HEK293 (cell line): ENCODE measurements around the gene TDP1.

Experiments
- CTCF ChIA-PET: fragments of 350-600 bp; formaldehyde crosslinking; extraction: SDS; loops from one replicate; lab custom pipeline; 2021; ENCODE audit warnings: antibody characterized with exemption; lab: Yijun Ruan, JAX
- POLR2A ChIA-PET: fragments of 300-600 bp; formaldehyde crosslinking; extraction: SDS; loops from one replicate; lab custom pipeline; 2020; ENCODE audit warnings: antibody characterized with exemption, inconsistent platforms; lab: Yijun Ruan, JAX
- H3K27ac ChIP-seq: fragments of 200-500 bp; sonication (Bioruptor generic); 2 replicates; pipeline ENCODE4 v1.5.1; 2014; ENCODE audit warnings: low read depth, low read length, control low read depth, inconsistent platforms; ENCODE audit errors: extremely low read depth
- H3K36me3 ChIP-seq, 2 experiments: fragments of 200-500 bp in 1 of 2; sonication (Bioruptor generic) in 1 of 2; 1 replicate in 1 of 2; 2 replicates in 1 of 2; pipeline ENCODE4 v1.5.1; 2014 to 2017; ENCODE audit warnings: inconsistent platforms in 2 of 2, low read length in 2 of 2; ENCODE audit not compliant: control insufficient read depth in 2 of 2, insufficient read depth in 1 of 2
- H3K4me1 ChIP-seq: fragments of 200-500 bp; sonication (Bioruptor generic); 2 replicates; pipeline ENCODE4 v1.5.1; 2014; ENCODE audit warnings: mild to moderate bottlenecking, low read length, inconsistent platforms; ENCODE audit not compliant: control insufficient read depth, insufficient read depth
- H3K4me3 ChIP-seq: 2 replicates; pipeline ENCODE4 v1.5.1; 2011; ENCODE audit warnings: low read depth, mild to moderate bottlenecking, control low read depth, low read length, moderate library complexity
- H3K9me3 ChIP-seq: fragments of 200-500 bp; sonication (Bioruptor generic); 2 replicates; pipeline ENCODE4 v1.5.1; 2014; ENCODE audit warnings: low read depth, low read length, inconsistent platforms; ENCODE audit not compliant: control insufficient read depth, insufficient read depth
- INSM2 ChIP-seq: fragments of 450-650 bp; formaldehyde crosslinking; IDR thresholded peaks from 2 replicates; pipeline ENCODE4 v1.5.1; 2016; ENCODE audit warnings: missing biosample characterization, missing genetic modification characterization
- PRDM10 ChIP-seq: fragments of 450-650 bp; formaldehyde crosslinking; IDR thresholded peaks from 2 replicates; pipeline ENCODE4 v1.5.1; 2016; ENCODE audit warnings: missing biosample characterization, missing genetic modification characterization
- PRDM4 ChIP-seq: fragments of 450-650 bp; formaldehyde crosslinking; IDR thresholded peaks from 2 replicates; pipeline ENCODE4 v1.5.1; 2017; ENCODE audit warnings: missing biosample characterization, missing genetic modification characterization
- YY1 ChIP-seq: fragments of 450-650 bp; formaldehyde crosslinking; IDR thresholded peaks from 2 replicates; pipeline ENCODE4 v1.5.1; 2018; ENCODE audit warnings: missing biosample characterization, missing genetic modification characterization
- ZBTB1 ChIP-seq: fragments of 450-650 bp; formaldehyde crosslinking; IDR thresholded peaks from 2 replicates; pipeline ENCODE4 v1.5.1; 2016; ENCODE audit warnings: missing biosample characterization, missing genetic modification characterization
- ZBTB49 ChIP-seq: fragments of 450-650 bp; formaldehyde crosslinking; IDR thresholded peaks from 2 replicates; pipeline ENCODE4 v1.5.1; 2016; ENCODE audit warnings: missing biosample characterization, missing genetic modification characterization, low read depth
- ZBTB7A ChIP-seq: fragments of 450-650 bp; formaldehyde crosslinking; IDR thresholded peaks from 2 replicates; pipeline ENCODE4 v1.5.1; 2016; ENCODE audit warnings: low read depth, missing biosample characterization, missing genetic modification characterization
- ZFP69B ChIP-seq: fragments of 450-650 bp; formaldehyde crosslinking; IDR thresholded peaks from 2 replicates; pipeline ENCODE4 v1.5.1; 2016; ENCODE audit warnings: missing biosample characterization, missing genetic modification characterization
- ZNF16 ChIP-seq: fragments of 450-650 bp; formaldehyde crosslinking; IDR thresholded peaks from 2 replicates; pipeline ENCODE4 v1.5.1; 2016; ENCODE audit warnings: low read depth, missing biosample characterization, missing genetic modification characterization
- ZNF174 ChIP-seq: fragments of 450-650 bp; formaldehyde crosslinking; IDR thresholded peaks from 2 replicates; pipeline ENCODE4 v1.5.0; 2017; ENCODE audit warnings: missing biosample characterization, mild to moderate bottlenecking, missing genetic modification characterization
- ZNF248 ChIP-seq: fragments of 450-650 bp; formaldehyde crosslinking; IDR thresholded peaks from 2 replicates; pipeline ENCODE4 v1.5.1; 2017; ENCODE audit warnings: missing biosample characterization, missing genetic modification characterization
- ZNF529 ChIP-seq: fragments of 450-650 bp; formaldehyde crosslinking; IDR thresholded peaks from 2 replicates; pipeline ENCODE4 v1.5.1; 2017; ENCODE audit warnings: missing genetic modification characterization, missing biosample characterization; ENCODE audit not compliant: insufficient replicate concordance
- ZNF549 ChIP-seq: fragments of 450-650 bp; IDR thresholded peaks from 2 replicates; pipeline ENCODE4 v1.5.1; 2018; ENCODE audit warnings: missing biosample characterization, missing genetic modification characterization, mild to moderate bottlenecking, inconsistent platforms, moderate library complexity
- ZNF654 ChIP-seq: fragments of 450-650 bp; formaldehyde crosslinking; IDR thresholded peaks from 2 replicates; pipeline ENCODE4 v1.5.1; 2016; ENCODE audit warnings: low read depth, missing biosample characterization, missing genetic modification characterization
- ZNF660 ChIP-seq: fragments of 450-650 bp; IDR thresholded peaks from 2 replicates; pipeline ENCODE4 v1.5.1; 2018; ENCODE audit warnings: missing biosample characterization, mild to moderate bottlenecking, missing genetic modification characterization
- TF ChIP-seq, protein P1 (sequence below): fragments of 450-650 bp; formaldehyde crosslinking; IDR thresholded peaks from 2 replicates; pipeline ENCODE4 v1.5.1; 2016; ENCODE audit warnings: missing biosample characterization, missing genetic modification characterization

The TDP1 gene

DNA sequence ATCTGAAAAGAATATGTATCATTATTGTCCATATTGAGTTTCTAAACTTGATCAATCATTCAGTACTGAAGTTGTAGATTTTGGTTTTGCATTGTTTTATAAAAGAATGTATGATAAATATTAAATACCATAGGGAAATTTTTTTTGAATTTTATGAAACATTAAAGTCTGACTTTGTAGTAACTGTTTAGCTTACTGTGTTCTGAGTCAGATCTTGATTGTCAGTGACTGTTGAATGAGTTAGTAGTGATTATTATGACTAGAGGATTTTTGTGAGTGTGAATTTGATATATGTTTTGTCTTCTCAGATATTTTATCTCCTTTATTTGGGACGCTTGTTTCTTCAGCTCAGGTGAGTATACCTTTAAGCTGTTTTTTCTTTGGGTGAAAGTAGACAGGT is 10.1 kb downstream of the TDP1 start (continued):
- TF ChIP-seq INSM2 (tag by site-specific recombination) (no peak), ZBTB7A (tag by site-specific recombination) (no peak), ZNF549 (no peak), ZNF529 (tag by site-specific recombination) (no peak)
- TF ChIP-seq, all 188 proteins: peak for 0

DNA sequence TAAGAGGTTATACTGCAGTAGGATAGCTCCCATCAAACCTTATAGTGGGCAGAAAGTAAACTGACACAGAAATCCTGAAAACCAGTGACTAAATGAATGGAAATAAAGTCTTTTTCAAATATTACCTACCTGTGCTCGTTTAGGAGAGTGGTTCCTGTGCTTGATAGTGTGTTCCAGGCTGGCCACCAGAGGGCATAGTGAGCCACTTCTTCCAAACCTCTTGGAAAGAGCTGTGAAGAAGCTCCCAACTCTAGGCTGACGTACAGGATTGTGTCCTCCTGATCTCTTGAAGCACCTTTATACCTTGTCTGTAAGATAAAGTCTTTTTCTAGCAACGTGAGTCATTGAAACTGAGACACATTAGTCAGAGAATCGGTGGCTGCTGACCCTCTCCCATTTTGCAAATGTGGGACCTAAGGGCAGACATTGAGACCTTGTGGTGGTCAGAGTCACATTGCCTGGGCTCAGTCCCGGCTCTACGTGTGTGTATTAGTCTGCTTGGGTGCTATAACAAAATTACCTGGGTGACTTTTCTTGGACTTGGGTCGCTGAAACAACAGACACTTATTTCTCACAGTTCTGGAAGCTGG is 17.6 kb downstream of the TDP1 start:
- H3K27ac ChIP-seq = no peak overlapping the region
- H3K36me3 ChIP-seq = peaks cover 56 to 75% of the 10 kb centered on the region in 2 experiments
- ChIA-PET POLR2A (no interaction called here), CTCF (interaction anchor here (0.5 to 5.6 kb wide), 45 partner anchors 8 to 1292 kb away, joined by 3 to 77 read pairs (median 4); partner anchors contain the start of genes EFCAB11 and TDP1)
- no peaks in the 10 kb centered on the region for H3K9me3 ChIP-seq
- no peaks in the 10 kb centered on the region for H3K4me1 ChIP-seq
- TF ChIP-seq ZNF16 (tag by site-specific recombination) = no peak
- TF ChIP-seq YY1 (tag by site-specific recombination) = no peak
- TF ChIP-seq ZNF660 (tag by site-specific recombination) = peak; percentile 61; the same call in 1 of the 2 replicates
- TF ChIP-seq ZNF654 = peak; percentile 46
- no peak for TF ChIP-seq ZBTB1 (tag by site-specific recombination)
- TF ChIP-seq, protein P1, sequence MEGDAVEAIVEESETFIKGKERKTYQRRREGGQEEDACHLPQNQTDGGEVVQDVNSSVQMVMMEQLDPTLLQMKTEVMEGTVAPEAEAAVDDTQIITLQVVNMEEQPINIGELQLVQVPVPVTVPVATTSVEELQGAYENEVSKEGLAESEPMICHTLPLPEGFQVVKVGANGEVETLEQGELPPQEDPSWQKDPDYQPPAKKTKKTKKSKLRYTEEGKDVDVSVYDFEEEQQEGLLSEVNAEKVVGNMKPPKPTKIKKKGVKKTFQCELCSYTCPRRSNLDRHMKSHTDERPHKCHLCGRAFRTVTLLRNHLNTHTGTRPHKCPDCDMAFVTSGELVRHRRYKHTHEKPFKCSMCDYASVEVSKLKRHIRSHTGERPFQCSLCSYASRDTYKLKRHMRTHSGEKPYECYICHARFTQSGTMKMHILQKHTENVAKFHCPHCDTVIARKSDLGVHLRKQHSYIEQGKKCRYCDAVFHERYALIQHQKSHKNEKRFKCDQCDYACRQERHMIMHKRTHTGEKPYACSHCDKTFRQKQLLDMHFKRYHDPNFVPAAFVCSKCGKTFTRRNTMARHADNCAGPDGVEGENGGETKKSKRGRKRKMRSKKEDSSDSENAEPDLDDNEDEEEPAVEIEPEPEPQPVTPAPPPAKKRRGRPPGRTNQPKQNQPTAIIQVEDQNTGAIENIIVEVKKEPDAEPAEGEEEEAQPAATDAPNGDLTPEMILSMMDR (tag by site-specific recombination) = peak; percentile 62
- no peak overlapping the region for H3K4me3 ChIP-seq

DNA sequence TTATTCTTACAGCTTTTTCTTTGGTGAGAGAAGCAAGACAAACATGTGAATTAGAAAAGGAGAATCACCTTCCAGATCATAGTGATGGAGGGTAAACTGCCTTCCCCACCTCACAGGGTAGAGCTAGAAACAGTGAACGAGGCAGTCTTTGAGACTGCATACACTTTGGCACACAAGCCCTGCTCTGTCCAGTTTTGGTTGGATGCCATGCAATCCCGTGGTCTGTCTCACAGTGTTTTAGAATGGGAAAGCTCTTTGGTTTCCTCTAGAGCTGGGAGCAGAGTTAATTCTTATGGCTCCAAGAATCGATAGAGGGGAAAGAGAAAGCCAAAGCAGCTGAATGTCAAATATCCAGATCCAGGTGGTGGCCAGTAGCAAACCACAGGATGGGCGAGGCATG is 21.9 kb downstream of the TDP1 start:
- no peak overlapping the region for H3K4me3 ChIP-seq
- H3K9me3 ChIP-seq = no peaks in the 10 kb centered on the region
- ChIA-PET CTCF (interaction anchor here (0.5 to 2.8 kb wide), 3 partner anchors 216 to 258 kb away, joined by 3 to 18 read pairs (median 3); no protein-coding TSS in a partner anchor), POLR2A (no interaction called here)
- H3K36me3 ChIP-seq = peaks cover 64 to 82% of the 10 kb centered on the region in 2 experiments
- TF ChIP-seq ZFP69B (tag by site-specific recombination) = no peak
- no peak overlapping the region for H3K27ac ChIP-seq
- H3K4me1 ChIP-seq = no peaks in the 10 kb centered on the region

DNA sequence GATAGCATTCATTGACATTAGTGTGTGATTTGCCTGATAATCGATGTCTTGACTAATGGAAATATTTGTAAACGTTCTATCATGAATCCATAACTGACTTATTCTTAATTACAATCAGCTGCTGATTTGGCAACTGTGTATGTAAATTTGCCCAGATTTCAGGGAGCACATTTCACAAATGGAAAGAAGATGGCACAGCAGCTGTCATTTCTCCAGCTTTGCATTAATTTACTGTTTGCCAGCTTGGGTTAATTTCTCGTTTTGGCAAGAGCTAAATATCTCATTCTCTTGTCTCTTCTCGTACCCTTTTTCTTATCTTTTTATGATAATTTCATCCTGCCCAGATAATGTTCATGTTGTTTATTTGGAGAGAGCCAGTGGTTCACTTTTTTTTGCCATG is 22.9 kb downstream of the TDP1 start:
- CTCF ChIA-PET = interaction anchor here (0.6 to 2.8 kb wide), 2 partner anchors 257 to 258 kb away, joined by 3 to 18 read pairs; no protein-coding TSS in a partner anchor
- H3K36me3 ChIP-seq = peaks cover 56 to 84% of the 10 kb centered on the region in 2 experiments
- TF ChIP-seq ZBTB49 (tag by site-specific recombination) = no peak
- no peak for TF ChIP-seq PRDM4
- no peak for TF ChIP-seq ZNF174
- no peak for TF ChIP-seq ZNF248 (tag by site-specific recombination)
- TF ChIP-seq PRDM10 (tag by site-specific recombination) = no peak

More for the DNA sequence above, 22.9 kb downstream of the TDP1 start:
- no peaks in the 10 kb centered on the region for H3K4me1 ChIP-seq
- H3K9me3 ChIP-seq = no peaks in the 10 kb centered on the region
- H3K27ac ChIP-seq = no peak overlapping the region
- H3K4me3 ChIP-seq = no peak overlapping the region
- POLR2A ChIA-PET = no interaction called here
